ENCODE measurements around the gene HSBP1L1. TPM values are rescaled to one million over a fixed set of nuclear protein-coding genes. Genes with fewer than 3 reads are reported as not detected.

Gene HSBP1L1
- total and polyA plus RNA-seq, 2 of the 8 experiments (the other 6 are each of a cell fraction or from before 2014, with no cell fraction given): 1.0 to 1.3 TPM

- no peak for TF ChIP-seq CHD7 (IDR thresholded peaks at IDR 0.05; ENCODE audit: insufficient replicate concordance, low read length)
- no peak for TF ChIP-seq TCF12 (IDR thresholded peaks at IDR 0.05; ENCODE audit: low read depth, low read length)
Observed at GRCh38 chr18:79947881-79948610, 16.4 kb upstream of the HSBP1L1 start (continued).
